HG03432 (cell line): Measurements from ENCODE around the gene KCNH4.
"Not testable (repeated sequence)": the region's sequence is repeated elsewhere in the genome, so short reads cannot be mapped to it uniquely, and the experiment has no call there.

ENCODE experiments used
- ATAC-seq: cut with Tn5 transposase; IDR thresholded peaks from one replicate; pipeline ENCODE4 v1.9.1; 2021; ENCODE audit warnings: mild to moderate bottlenecking, moderate library complexity; ENCODE audit not compliant: unreplicated experiment

The KCNH4 gene

GRCh38 chr17:42179911-42180410 lies 981 bp downstream of the KCNH4 start:
- no peak for ATAC-seq

GRCh38 chr17:42179335-42179734 lies 1.6 kb downstream of the KCNH4 start:
- no peak for ATAC-seq

GRCh38 chr17:42178817-42179216 lies 2.1 kb downstream of the KCNH4 start:
- no peak for ATAC-seq

- no peak for ATAC-seq
Measured at GRCh38 chr17:42177684-42178083, 3.3 kb downstream of the KCNH4 start.

GRCh38 chr17:42174126-42174783 lies 6.7 kb downstream of the KCNH4 start:
- ATAC-seq = no peak

- ATAC-seq = no peak
Measured at GRCh38 chr17:42171831-42172230, 9.1 kb downstream of the KCNH4 start.

GRCh38 chr17:42169351-42169750 lies 11.6 kb downstream of the KCNH4 start:
- no peak for ATAC-seq

- no peak for ATAC-seq
Measured at GRCh38 chr17:42167807-42168206, 13.1 kb downstream of the KCNH4 start.

GRCh38 chr17:42166196-42166763 lies 14.7 kb downstream of the KCNH4 start:
- no peak for ATAC-seq

- no peak for ATAC-seq
Measured at GRCh38 chr17:42165751-42166150, 15.2 kb downstream of the KCNH4 start.

GRCh38 chr17:42163696-42164407 lies 17.1 kb downstream of the KCNH4 start:
- ATAC-seq = no peak

GRCh38 chr17:42163113-42163512 lies 17.8 kb downstream of the KCNH4 start:
- ATAC-seq = no peak

GRCh38 chr17:42160531-42160910 lies 20.4 kb downstream of the KCNH4 start:
- no peak for ATAC-seq

GRCh38 chr17:42159796-42160530 lies 21.0 kb downstream of the KCNH4 start:
- ATAC-seq = no peak

GRCh38 chr17:42155614-42156045 lies 25.3 kb downstream of the KCNH4 start:
- ATAC-seq = no peak

GRCh38 chr17:42153919-42154742 lies 26.8 kb downstream of the KCNH4 start:
- no peak for ATAC-seq

- no peak for ATAC-seq
Measured at GRCh38 chr17:42146911-42147607, 33.9 kb downstream of the KCNH4 start.

- ATAC-seq = not testable (repeated sequence)
Measured at GRCh38 chr17:42143138-42143537, 37.8 kb downstream of the KCNH4 start.

- ATAC-seq = no peak
Measured at GRCh38 chr17:42142371-42142896, 38.5 kb downstream of the KCNH4 start.

- ATAC-seq = no peak
Measured at GRCh38 chr17:42141382-42141781, 39.6 kb downstream of the KCNH4 start.
